GM12878 (cell line): ENCODE results near the gene HMBS. TPM values are rescaled to one million over a fixed set of nuclear protein-coding genes. Genes with fewer than 3 reads are reported as not detected.

Source experiments
- EZH2 ChIP-seq: IDR thresholded peaks from 2 replicates; pipeline ENCODE4 v1.6.1; 2012; ENCODE audit warnings: low read depth, mild to moderate bottlenecking, control low read depth, inconsistent platforms, low read length, borderline replicate concordance; ENCODE audit not compliant: control insufficient read depth
- GABPA ChIP-seq: IDR thresholded peaks from 2 replicates; pipeline ENCODE4 v1.6.1; 2014; ENCODE audit warnings: antibody characterized with exemption, low read depth, mild to moderate bottlenecking, inconsistent platforms
- IRF4 ChIP-seq: IDR thresholded peaks from 2 replicates; pipeline ENCODE4 v1.6.1; 2011; ENCODE audit warnings: low read depth, low read length
- ZNF24 ChIP-seq: fragments of 450-650 bp; IDR thresholded peaks from 2 replicates; pipeline ENCODE4 v1.6.1; 2017; ENCODE audit warnings: antibody characterized with exemption, mild to moderate bottlenecking
- polyA plus RNA-seq, 11 experiments: library from polyadenylated mRNA; depleted of rRNA in 4 of 11; unstranded in 6 of 11; stranded (reverse) in 5 of 11; fragments of >200 nt; fragmentation: Nextera tagmentation in 4 of 11; fragmentation: Illumina TruSeq in 1 of 11; extraction: Ambion mirVana in 4 of 11; extraction: Trizol in 1 of 11; gene quantifications; 1 replicate in 1 of 11; 2 replicates in 10 of 11; pipeline versions ENCODE4 v1.2.1 to v1.2.3, GENCODE V29; 2011 to 2016; ENCODE audit warnings: inconsistent platforms in 2 of 11, missing spikeins in 2 of 11, low read depth in 1 of 11
- total RNA-seq, 4 experiments: library from RNA; depleted of rRNA in 3 of 4; stranded (reverse); fragments of >200 nt in 3 of 4; fragmentation: Illumina TruSeq in 1 of 4; extraction: Trizol in 1 of 4; gene quantifications; 2 replicates each; pipeline versions ENCODE4 v1.2.1 to v1.2.3, GENCODE V29; 2013 to 2021
- TF ChIP-seq, protein P1 (sequence below): fragments of 450-650 bp; IDR thresholded peaks from 2 replicates; pipeline ENCODE4 v1.6.1; 2016; ENCODE audit warnings: mild to moderate bottlenecking, moderate library complexity, borderline replicate concordance
- TF ChIP-seq, protein P2 (sequence below): fragments of 450-650 bp; IDR thresholded peaks from 2 replicates; pipeline ENCODE4 v1.6.1; 2017; ENCODE audit warnings: mild to moderate bottlenecking, low read depth, inconsistent platforms; ENCODE audit not compliant: poor library complexity, severe bottlenecking
- TF ChIP-seq, protein P3 (sequence below): IDR thresholded peaks from 2 replicates; pipeline ENCODE4 v1.6.1; 2011; ENCODE audit warnings: low read depth, low read length, improper control_type of control experiment, borderline replicate concordance
- TF ChIP-seq, protein P4 (sequence below): IDR thresholded peaks from 2 replicates; pipeline ENCODE4 v1.6.1; 2012; ENCODE audit warnings: low read depth, low read length, improper control_type of control experiment
- TF ChIP-seq, protein P5 (sequence below): fragments of 450-650 bp; IDR thresholded peaks from 2 replicates; pipeline ENCODE4 v1.6.1; 2018; ENCODE audit warnings: borderline replicate concordance, mild to moderate bottlenecking; ENCODE audit not compliant: partially characterized antibody
- TF ChIP-seq, protein P6 (sequence below): fragments of 150-350 bp; IDR thresholded peaks from 2 replicates; pipeline ENCODE4 v1.6.1; 2016; ENCODE audit warnings: low read depth, low read length

The HMBS gene
- total and polyA plus RNA-seq, 10 of the 15 experiments (the other 5 are each of a cell fraction or from before 2014, with no cell fraction given) = 17.7 to 96.7 (median 49.7) TPM

DNA sequence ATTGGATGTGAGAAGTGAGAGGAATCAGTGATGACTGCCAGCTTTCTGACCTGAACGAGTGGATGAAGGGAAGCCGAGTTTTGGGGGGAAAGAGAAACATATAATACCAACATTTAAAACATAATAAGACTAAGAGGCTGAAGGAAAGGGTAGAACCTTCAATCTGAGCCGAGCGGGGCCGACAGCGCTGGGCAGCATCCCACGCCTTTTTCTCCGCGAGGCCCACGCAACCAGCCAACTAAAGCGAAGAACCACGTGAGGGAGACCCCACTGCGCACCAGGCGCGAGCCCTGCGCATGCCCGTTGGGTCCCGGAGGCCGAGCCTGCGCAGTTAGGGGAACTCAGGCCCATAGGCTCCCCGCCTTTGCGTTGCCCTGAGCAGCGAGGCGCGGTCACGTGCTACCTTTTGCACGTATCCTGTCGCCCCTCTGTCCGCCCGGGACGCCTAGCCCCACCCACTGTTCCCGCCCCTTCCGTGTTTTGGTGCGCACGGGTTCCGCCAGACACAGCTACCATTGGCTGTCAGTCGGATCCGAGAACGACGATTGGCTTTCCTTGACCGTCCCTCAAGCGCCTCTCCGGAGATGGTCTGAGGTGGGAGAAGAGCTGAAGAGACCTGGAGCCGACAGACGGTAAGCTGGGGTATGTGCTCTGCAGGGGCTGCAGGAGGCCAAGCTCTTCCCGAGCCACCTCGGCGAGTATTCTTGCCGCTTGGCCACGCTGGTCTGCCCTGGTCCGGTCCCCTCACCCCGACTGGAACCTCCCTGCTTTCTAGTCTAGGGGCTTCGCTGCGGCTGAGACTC is 36.5 kb downstream of the HMBS start, which contains the start of gene HINFP (continued):
- TF ChIP-seq, protein P1, sequence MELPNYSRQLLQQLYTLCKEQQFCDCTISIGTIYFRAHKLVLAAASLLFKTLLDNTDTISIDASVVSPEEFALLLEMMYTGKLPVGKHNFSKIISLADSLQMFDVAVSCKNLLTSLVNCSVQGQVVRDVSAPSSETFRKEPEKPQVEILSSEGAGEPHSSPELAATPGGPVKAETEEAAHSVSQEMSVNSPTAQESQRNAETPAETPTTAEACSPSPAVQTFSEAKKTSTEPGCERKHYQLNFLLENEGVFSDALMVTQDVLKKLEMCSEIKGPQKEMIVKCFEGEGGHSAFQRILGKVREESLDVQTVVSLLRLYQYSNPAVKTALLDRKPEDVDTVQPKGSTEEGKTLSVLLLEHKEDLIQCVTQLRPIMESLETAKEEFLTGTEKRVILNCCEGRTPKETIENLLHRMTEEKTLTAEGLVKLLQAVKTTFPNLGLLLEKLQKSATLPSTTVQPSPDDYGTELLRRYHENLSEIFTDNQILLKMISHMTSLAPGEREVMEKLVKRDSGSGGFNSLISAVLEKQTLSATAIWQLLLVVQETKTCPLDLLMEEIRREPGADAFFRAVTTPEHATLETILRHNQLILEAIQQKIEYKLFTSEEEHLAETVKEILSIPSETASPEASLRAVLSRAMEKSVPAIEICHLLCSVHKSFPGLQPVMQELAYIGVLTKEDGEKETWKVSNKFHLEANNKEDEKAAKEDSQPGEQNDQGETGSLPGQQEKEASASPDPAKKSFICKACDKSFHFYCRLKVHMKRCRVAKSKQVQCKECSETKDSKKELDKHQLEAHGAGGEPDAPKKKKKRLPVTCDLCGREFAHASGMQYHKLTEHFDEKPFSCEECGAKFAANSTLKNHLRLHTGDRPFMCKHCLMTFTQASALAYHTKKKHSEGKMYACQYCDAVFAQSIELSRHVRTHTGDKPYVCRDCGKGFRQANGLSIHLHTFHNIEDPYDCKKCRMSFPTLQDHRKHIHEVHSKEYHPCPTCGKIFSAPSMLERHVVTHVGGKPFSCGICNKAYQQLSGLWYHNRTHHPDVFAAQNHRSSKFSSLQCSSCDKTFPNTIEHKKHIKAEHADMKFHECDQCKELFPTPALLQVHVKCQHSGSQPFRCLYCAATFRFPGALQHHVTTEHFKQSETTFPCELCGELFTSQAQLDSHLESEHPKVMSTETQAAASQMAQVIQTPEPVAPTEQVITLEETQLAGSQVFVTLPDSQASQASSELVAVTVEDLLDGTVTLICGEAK = peak; percentile 85; the same call in 1 of the 2 replicates
- TF ChIP-seq GABPA (peak; percentile 85), EZH2 (no peak), ZNF24 (peak; percentile 23; the same call in 1 of the 2 replicates), IRF4 (0 out of 2 replicates have a peak, but pooled peaks have one; percentile 6)
- TF ChIP-seq, protein P2, sequence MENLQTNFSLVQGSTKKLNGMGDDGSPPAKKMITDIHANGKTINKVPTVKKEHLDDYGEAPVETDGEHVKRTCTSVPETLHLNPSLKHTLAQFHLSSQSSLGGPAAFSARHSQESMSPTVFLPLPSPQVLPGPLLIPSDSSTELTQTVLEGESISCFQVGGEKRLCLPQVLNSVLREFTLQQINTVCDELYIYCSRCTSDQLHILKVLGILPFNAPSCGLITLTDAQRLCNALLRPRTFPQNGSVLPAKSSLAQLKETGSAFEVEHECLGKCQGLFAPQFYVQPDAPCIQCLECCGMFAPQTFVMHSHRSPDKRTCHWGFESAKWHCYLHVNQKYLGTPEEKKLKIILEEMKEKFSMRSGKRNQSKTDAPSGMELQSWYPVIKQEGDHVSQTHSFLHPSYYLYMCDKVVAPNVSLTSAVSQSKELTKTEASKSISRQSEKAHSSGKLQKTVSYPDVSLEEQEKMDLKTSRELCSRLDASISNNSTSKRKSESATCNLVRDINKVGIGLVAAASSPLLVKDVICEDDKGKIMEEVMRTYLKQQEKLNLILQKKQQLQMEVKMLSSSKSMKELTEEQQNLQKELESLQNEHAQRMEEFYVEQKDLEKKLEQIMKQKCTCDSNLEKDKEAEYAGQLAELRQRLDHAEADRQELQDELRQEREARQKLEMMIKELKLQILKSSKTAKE = no peak
- TF ChIP-seq, protein P3, sequence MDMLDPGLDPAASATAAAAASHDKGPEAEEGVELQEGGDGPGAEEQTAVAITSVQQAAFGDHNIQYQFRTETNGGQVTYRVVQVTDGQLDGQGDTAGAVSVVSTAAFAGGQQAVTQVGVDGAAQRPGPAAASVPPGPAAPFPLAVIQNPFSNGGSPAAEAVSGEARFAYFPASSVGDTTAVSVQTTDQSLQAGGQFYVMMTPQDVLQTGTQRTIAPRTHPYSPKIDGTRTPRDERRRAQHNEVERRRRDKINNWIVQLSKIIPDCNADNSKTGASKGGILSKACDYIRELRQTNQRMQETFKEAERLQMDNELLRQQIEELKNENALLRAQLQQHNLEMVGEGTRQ = peak; percentile 93
- TF ChIP-seq, protein P4, sequence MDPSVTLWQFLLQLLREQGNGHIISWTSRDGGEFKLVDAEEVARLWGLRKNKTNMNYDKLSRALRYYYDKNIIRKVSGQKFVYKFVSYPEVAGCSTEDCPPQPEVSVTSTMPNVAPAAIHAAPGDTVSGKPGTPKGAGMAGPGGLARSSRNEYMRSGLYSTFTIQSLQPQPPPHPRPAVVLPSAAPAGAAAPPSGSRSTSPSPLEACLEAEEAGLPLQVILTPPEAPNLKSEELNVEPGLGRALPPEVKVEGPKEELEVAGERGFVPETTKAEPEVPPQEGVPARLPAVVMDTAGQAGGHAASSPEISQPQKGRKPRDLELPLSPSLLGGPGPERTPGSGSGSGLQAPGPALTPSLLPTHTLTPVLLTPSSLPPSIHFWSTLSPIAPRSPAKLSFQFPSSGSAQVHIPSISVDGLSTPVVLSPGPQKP = peak; percentile 54; the same call in 1 of the 2 replicates
- TF ChIP-seq, protein P5, sequence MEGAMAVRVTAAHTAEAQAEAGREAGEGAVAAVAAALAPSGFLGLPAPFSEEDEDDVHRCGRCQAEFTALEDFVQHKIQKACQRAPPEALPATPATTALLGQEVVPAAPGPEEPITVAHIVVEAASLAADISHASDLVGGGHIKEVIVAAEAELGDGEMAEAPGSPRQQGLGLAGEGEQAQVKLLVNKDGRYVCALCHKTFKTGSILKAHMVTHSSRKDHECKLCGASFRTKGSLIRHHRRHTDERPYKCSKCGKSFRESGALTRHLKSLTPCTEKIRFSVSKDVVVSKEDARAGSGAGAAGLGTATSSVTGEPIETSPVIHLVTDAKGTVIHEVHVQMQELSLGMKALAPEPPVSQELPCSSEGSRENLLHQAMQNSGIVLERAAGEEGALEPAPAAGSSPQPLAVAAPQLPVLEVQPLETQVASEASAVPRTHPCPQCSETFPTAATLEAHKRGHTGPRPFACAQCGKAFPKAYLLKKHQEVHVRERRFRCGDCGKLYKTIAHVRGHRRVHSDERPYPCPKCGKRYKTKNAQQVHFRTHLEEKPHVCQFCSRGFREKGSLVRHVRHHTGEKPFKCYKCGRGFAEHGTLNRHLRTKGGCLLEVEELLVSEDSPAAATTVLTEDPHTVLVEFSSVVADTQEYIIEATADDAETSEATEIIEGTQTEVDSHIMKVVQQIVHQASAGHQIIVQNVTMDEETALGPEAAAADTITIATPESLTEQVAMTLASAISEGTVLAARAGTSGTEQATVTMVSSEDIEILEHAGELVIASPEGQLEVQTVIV = peak; percentile 79
- TF ChIP-seq, protein P6, sequence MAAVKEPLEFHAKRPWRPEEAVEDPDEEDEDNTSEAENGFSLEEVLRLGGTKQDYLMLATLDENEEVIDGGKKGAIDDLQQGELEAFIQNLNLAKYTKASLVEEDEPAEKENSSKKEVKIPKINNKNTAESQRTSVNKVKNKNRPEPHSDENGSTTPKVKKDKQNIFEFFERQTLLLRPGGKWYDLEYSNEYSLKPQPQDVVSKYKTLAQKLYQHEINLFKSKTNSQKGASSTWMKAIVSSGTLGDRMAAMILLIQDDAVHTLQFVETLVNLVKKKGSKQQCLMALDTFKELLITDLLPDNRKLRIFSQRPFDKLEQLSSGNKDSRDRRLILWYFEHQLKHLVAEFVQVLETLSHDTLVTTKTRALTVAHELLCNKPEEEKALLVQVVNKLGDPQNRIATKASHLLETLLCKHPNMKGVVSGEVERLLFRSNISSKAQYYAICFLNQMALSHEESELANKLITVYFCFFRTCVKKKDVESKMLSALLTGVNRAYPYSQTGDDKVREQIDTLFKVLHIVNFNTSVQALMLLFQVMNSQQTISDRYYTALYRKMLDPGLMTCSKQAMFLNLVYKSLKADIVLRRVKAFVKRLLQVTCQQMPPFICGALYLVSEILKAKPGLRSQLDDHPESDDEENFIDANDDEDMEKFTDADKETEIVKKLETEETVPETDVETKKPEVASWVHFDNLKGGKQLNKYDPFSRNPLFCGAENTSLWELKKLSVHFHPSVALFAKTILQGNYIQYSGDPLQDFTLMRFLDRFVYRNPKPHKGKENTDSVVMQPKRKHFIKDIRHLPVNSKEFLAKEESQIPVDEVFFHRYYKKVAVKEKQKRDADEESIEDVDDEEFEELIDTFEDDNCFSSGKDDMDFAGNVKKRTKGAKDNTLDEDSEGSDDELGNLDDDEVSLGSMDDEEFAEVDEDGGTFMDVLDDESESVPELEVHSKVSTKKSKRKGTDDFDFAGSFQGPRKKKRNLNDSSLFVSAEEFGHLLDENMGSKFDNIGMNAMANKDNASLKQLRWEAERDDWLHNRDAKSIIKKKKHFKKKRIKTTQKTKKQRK = peak; percentile 58
